Trophoblast cell (in vitro differentiated cells and primary cell): ENCODE data around the gene ALG9.

Source experiments
- DNase-seq, 2 donors: peaks; one replicate each; pipeline ENCODE4 v3.0.0-alpha.2; 2016
- H2AFZ ChIP-seq: 2 replicates; pipeline ENCODE4 v1.6.1; 2013; ENCODE audit warnings: low read length, moderate library complexity, mild to moderate bottlenecking; ENCODE audit not compliant: insufficient read depth, poor library complexity
- H2AK5ac ChIP-seq: 2 replicates; pipeline ENCODE4 v1.6.1; 2013; ENCODE audit warnings: mild to moderate bottlenecking, low read length
- H2BK120ac ChIP-seq: 2 replicates; pipeline ENCODE4 v1.6.1; 2013; ENCODE audit warnings: low read length, mild to moderate bottlenecking, moderate library complexity; ENCODE audit not compliant: insufficient read depth, poor library complexity
- H2BK12ac ChIP-seq: 2 replicates; pipeline ENCODE4 v1.6.1; 2013; ENCODE audit warnings: mild to moderate bottlenecking, low read length, moderate library complexity
- H2BK5ac ChIP-seq: 2 replicates; pipeline ENCODE4 v1.6.1; 2013; ENCODE audit warnings: low read length, low read depth, moderate library complexity, mild to moderate bottlenecking; ENCODE audit not compliant: poor library complexity
- H3K14ac ChIP-seq: 2 replicates; pipeline ENCODE4 v1.6.1; 2013; ENCODE audit warnings: mild to moderate bottlenecking, low read length
- H3K18ac ChIP-seq: 2 replicates; pipeline ENCODE4 v1.6.1; 2013; ENCODE audit warnings: mild to moderate bottlenecking, low read length
- H3K23ac ChIP-seq: 2 replicates; pipeline ENCODE4 v1.6.1; 2013; ENCODE audit warnings: low read length
- H3K27ac ChIP-seq: 2 replicates; pipeline ENCODE4 v1.5.1; 2013; ENCODE audit warnings: low read depth, mild to moderate bottlenecking, inconsistent platforms, low read length, moderate library complexity
- H3K27me3 ChIP-seq: 2 replicates; pipeline ENCODE4 v1.6.1; 2013; ENCODE audit warnings: inconsistent platforms, mild to moderate bottlenecking, low read length, moderate library complexity; ENCODE audit not compliant: insufficient read depth
- H3K36me3 ChIP-seq, 2 experiments: 1 replicate in 1 of 2; 2 replicates in 1 of 2; pipeline ENCODE4 v1.6.1; 2013; ENCODE audit warnings: low read length in 2 of 2, mild to moderate bottlenecking in 2 of 2, moderate library complexity in 1 of 2; ENCODE audit not compliant: insufficient read depth in 2 of 2, control insufficient read depth in 1 of 2
- H3K4ac ChIP-seq: 2 replicates; pipeline ENCODE4 v1.6.1; 2013; ENCODE audit warnings: low read depth, mild to moderate bottlenecking, low read length, moderate library complexity
- H3K4me1 ChIP-seq, 2 experiments: 1 replicate in 1 of 2; 2 replicates in 1 of 2; pipeline ENCODE4 v1.6.1; 2013; ENCODE audit warnings: low read length in 2 of 2, mild to moderate bottlenecking in 2 of 2, moderate library complexity in 1 of 2; ENCODE audit not compliant: insufficient read depth in 2 of 2, control insufficient read depth in 1 of 2
- H3K4me2 ChIP-seq: 2 replicates; pipeline ENCODE4 v1.6.1; 2013; ENCODE audit warnings: inconsistent platforms, mild to moderate bottlenecking, low read length, moderate library complexity
- H3K4me3 ChIP-seq: 2 replicates; pipeline ENCODE4 v1.5.1; 2013; ENCODE audit warnings: mild to moderate bottlenecking, low read depth, low read length, inconsistent platforms
- H3K79me1 ChIP-seq: one replicate; pipeline ENCODE4 v1.6.1; 2013; ENCODE audit warnings: low read length
- H3K79me2 ChIP-seq: 2 replicates; pipeline ENCODE4 v1.6.1; 2013; ENCODE audit warnings: low read length, mild to moderate bottlenecking; ENCODE audit not compliant: control insufficient read depth, insufficient read depth, poor library complexity
- H3K9ac ChIP-seq: 2 replicates; pipeline ENCODE4 v1.6.1; 2013; ENCODE audit warnings: mild to moderate bottlenecking, low read length
- H3K9me3 ChIP-seq: 2 replicates; pipeline ENCODE4 v1.6.1; 2013; ENCODE audit warnings: low read depth, mild to moderate bottlenecking, control low read depth, inconsistent platforms, low read length; ENCODE audit not compliant: insufficient read depth
- H4K12ac ChIP-seq: 2 replicates; pipeline ENCODE4 v1.6.1; 2013; ENCODE audit warnings: low read depth, mild to moderate bottlenecking, low read length, moderate library complexity
- H4K8ac ChIP-seq: 2 replicates; pipeline ENCODE4 v1.6.1; 2013; ENCODE audit warnings: low read depth, mild to moderate bottlenecking, low read length, moderate library complexity
- H4K91ac ChIP-seq: one replicate; pipeline ENCODE4 v1.6.1; 2013; ENCODE audit warnings: low read depth, mild to moderate bottlenecking, low read length, moderate library complexity
- WGBS: extraction: QIAGEN DNeasy Blood & Tissue Kit; methylation state at CpG from one replicate; pipeline ENCODE4 v1.1.7; 2013; ENCODE audit warnings: missing lambda C conversion rate; ENCODE audit not compliant: insufficient read length, insufficient coverage; ENCODE audit errors: extremely low coverage; 5-methylcytosine and 5-hydroxymethylcytosine counted together

The ALG9 gene

GRCh38 chr11:111878849-111879636 lies 7.7 kb upstream of the ALG9 start, which contains the start of the genes CFAP68 and FDXACB1:
TSS of gene CFAP68 (plus strand) at chr11:111879541. CDS start at chr11:111879561, 20 bp downstream.
TSS of gene FDXACB1 (minus strand) at chr11:111879165. CDS start at chr11:111879132, 33 bp downstream.
- H2BK12ac ChIP-seq: no peak within 1 kb of the TSS
- H3K23ac ChIP-seq: no peak within 1 kb of the TSS
- H2AFZ ChIP-seq: peak within 1 kb of the TSS; percentile 84
- no peaks in the 10 kb centered on the region for H3K79me2 ChIP-seq
- H4K12ac ChIP-seq: peak within 1 kb of the TSS; percentile 72
- H3K4me3 ChIP-seq: peak within 1 kb of the TSS; percentile 71
- H3K27ac ChIP-seq: peak within 1 kb of the TSS; percentile 87
- H2BK5ac ChIP-seq: peak within 1 kb of the TSS; percentile 74
- H3K9me3 ChIP-seq: no peaks in the 10 kb centered on the region
- H3K79me1 ChIP-seq: peaks cover 6% of the 10 kb centered on the region
- no peaks in the 10 kb centered on the region for H3K36me3 ChIP-seq
- peak within 1 kb of the TSS; percentile 20 for H2AK5ac ChIP-seq
- DNase-seq: peak; percentile 98 to 99
- H3K4me1 ChIP-seq: peaks cover 3 to 4% of the 10 kb centered on the region in 2 experiments
- peak within 1 kb of the TSS; percentile 65 for H2BK120ac ChIP-seq
- peak within 1 kb of the TSS; percentile 86 for H4K8ac ChIP-seq
- H4K91ac ChIP-seq: peak within 1 kb of the TSS; percentile 82
- peak within 1 kb of the TSS; percentile 76 for H3K18ac ChIP-seq
- peak within 1 kb of the TSS; percentile 42 for H3K9ac ChIP-seq
- peak within 1 kb of the TSS; percentile 87 for H3K4me2 ChIP-seq
- peak within 1 kb of the TSS; percentile 58 for H3K14ac ChIP-seq
- no peaks in the 10 kb centered on the region for H3K27me3 ChIP-seq
- H3K4ac ChIP-seq: peak within 1 kb of the TSS; percentile 28
- WGBS: no CpG with 5 or more reads among the region's 55 CpGs

DNA sequence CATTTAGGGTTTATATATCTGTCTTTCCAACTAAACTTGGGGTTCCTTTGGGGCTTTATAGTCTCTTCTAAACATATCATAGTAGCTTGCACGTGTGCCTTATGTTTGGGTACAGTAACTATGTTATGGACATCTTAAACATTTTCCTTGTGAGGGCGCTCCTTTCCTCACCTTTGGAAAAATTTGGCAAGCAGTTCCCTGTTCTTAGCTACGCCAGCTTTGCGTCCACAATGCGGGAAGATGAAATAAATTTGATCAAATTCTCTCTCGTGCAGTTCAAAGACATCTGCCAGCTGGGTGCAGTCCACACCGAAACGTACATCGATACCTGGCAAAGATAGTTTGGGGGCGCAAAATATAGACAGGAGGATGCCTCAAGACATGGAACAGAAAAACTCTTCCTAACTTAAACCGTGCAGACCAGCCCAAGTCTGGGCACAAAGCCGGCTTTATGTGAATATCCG lies 7.0 kb upstream of the ALG9 start:
- H3K4me3 ChIP-seq: peak overlapping the region; percentile 71
- H3K9ac ChIP-seq: peak overlapping the region; percentile 42
- peak; percentile 36 to 57 for DNase-seq
- H2AFZ ChIP-seq: peak overlapping the region; percentile 84
- H2BK5ac ChIP-seq: no peak overlapping the region
- H3K9me3 ChIP-seq: no peaks in the 10 kb centered on the region
- H3K23ac ChIP-seq: no peak overlapping the region
- peak overlapping the region; percentile 10 for H2BK120ac ChIP-seq
- H3K4me2 ChIP-seq: peak overlapping the region; percentile 87
- peaks cover 3 to 4% of the 10 kb centered on the region in 2 experiments for H3K4me1 ChIP-seq
- H4K12ac ChIP-seq: peak overlapping the region; percentile 14
- WGBS: no CpG with 5 or more reads among the region's 13 CpGs
- H4K8ac ChIP-seq: peak overlapping the region; percentile 36
- H3K79me1 ChIP-seq: peaks cover 6% of the 10 kb centered on the region
- peak overlapping the region; percentile 12 for H3K18ac ChIP-seq
- peak overlapping the region; percentile 25 for H3K14ac ChIP-seq
- H3K36me3 ChIP-seq: no peaks in the 10 kb centered on the region
- peak overlapping the region; percentile 37 for H3K27ac ChIP-seq
- no peak overlapping the region for H2AK5ac ChIP-seq
- no peaks in the 10 kb centered on the region for H3K79me2 ChIP-seq
- H2BK12ac ChIP-seq: no peak overlapping the region
- no peak overlapping the region for H3K4ac ChIP-seq
- no peaks in the 10 kb centered on the region for H3K27me3 ChIP-seq
- H4K91ac ChIP-seq: peak overlapping the region; percentile 40

- Histone ChIP-seq H2BK120ac (no peak overlapping the region), H3K18ac (no peak overlapping the region), H3K4me2 (peak overlapping the region; percentile 65), H3K4me1 (no peaks in the 10 kb centered on the region), H2BK5ac (no peak overlapping the region), H4K12ac (no peak overlapping the region), H3K23ac (no peak overlapping the region), H2AK5ac (no peak overlapping the region), H3K36me3 (peaks cover 2 to 3% of the 10 kb centered on the region in 2 experiments), H4K8ac (peak overlapping the region; percentile 99), H3K14ac (no peak overlapping the region), H3K27me3 (no peaks in the 10 kb centered on the region), H3K4ac (no peak overlapping the region), H4K91ac (no peak overlapping the region), H3K79me2 (peaks cover 4% of the 10 kb centered on the region), H2BK12ac (no peak overlapping the region), H2AFZ (peak overlapping the region; percentile 55), H3K4me3 (peak overlapping the region; percentile 96), H3K9ac (peak overlapping the region; percentile 70), H3K9me3 (no peaks in the 10 kb centered on the region), H3K79me1 (peaks cover 8% of the 10 kb centered on the region), H3K27ac (no peak overlapping the region)
- no CpG with 5 or more reads among the region's 5 CpGs for WGBS
- DNase-seq: no peak
Measured at GRCh38 chr11:111871693-111872161, 346 bp upstream of the ALG9 start.

DNA sequence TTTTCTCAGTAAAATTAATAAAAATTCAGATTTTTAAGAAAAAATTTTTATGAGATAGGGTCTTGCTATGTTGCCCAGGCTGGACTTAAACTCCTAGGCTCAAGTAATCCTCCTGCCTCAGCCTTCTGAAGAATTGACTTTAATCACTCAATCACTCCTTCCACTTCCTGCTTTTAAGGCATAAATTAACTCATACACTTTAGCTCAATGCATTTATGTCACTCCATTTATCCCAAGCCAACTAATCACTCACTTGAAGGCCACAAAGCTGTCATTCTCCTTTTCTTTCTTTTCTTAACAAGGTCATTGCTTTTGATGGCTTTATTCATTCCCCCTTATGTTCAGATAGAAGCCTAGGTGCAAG lies 877 bp downstream of the ALG9 start:
- H4K91ac ChIP-seq: no peak overlapping the region
- H3K4me2 ChIP-seq: peak overlapping the region; percentile 65
- DNase-seq: no peak
- H3K36me3 ChIP-seq: peaks cover 5 to 6% of the 10 kb centered on the region in 2 experiments
- H2BK12ac ChIP-seq: no peak overlapping the region
- no peak overlapping the region for H2BK5ac ChIP-seq
- peaks cover 4% of the 10 kb centered on the region for H3K79me2 ChIP-seq
- no peak overlapping the region for H3K4ac ChIP-seq
- peak overlapping the region; percentile 96 for H3K4me3 ChIP-seq
- H4K12ac ChIP-seq: no peak overlapping the region
- peak overlapping the region; percentile 70 for H3K9ac ChIP-seq
- H3K23ac ChIP-seq: no peak overlapping the region
- H2AK5ac ChIP-seq: no peak overlapping the region
- H3K4me1 ChIP-seq: no peaks in the 10 kb centered on the region
- peak overlapping the region; percentile 55 for H2AFZ ChIP-seq
- H3K14ac ChIP-seq: peak overlapping the region; percentile 99
- H3K27me3 ChIP-seq: no peaks in the 10 kb centered on the region
- H3K79me1 ChIP-seq: peaks cover 8% of the 10 kb centered on the region
- H3K9me3 ChIP-seq: no peaks in the 10 kb centered on the region
- H3K27ac ChIP-seq: peak overlapping the region; percentile 84
- no peak overlapping the region for H3K18ac ChIP-seq
- no peak overlapping the region for H2BK120ac ChIP-seq
- H4K8ac ChIP-seq: no peak overlapping the region
